H9 (cell line): Measurements from ENCODE around the gene RALY. TPM values are rescaled to one million over a fixed set of nuclear protein-coding genes. Genes with fewer than 3 reads are reported as not detected.

Source experiments
- DNase-seq: peaks from one replicate; pipeline ENCODE4 v3.0.0-alpha.2; 2017
- H2AFZ ChIP-seq: one replicate; pipeline ENCODE4 v1.6.1; 2013; ENCODE audit warnings: mild to moderate bottlenecking, low read length, control low read depth, moderate library complexity
- H2AK5ac ChIP-seq: 2 replicates; pipeline ENCODE4 v1.6.1; 2013; ENCODE audit warnings: low read length, control low read depth, mixed read lengths; ENCODE audit not compliant: insufficient read length
- H2BK120ac ChIP-seq: one replicate; pipeline ENCODE4 v1.6.1; 2013; ENCODE audit warnings: low read depth, mild to moderate bottlenecking, low read length, control low read depth, inconsistent platforms; ENCODE audit not compliant: poor library complexity, severe bottlenecking
- H2BK12ac ChIP-seq: 2 replicates; pipeline ENCODE4 v1.6.1; 2013; ENCODE audit warnings: low read length, control low read depth, mixed read lengths, low read depth; ENCODE audit not compliant: insufficient read length
- H2BK15ac ChIP-seq: 2 replicates; pipeline ENCODE4 v1.6.1; 2013; ENCODE audit warnings: low read depth, low read length, control low read depth
- H2BK20ac ChIP-seq: one replicate; pipeline ENCODE4 v1.6.1; 2013; ENCODE audit warnings: low read depth, mild to moderate bottlenecking, low read length, control low read depth, inconsistent platforms; ENCODE audit not compliant: poor library complexity, severe bottlenecking
- H2BK5ac ChIP-seq: 2 replicates; pipeline ENCODE4 v1.6.1; 2013; ENCODE audit warnings: low read length, control low read depth, mixed read lengths; ENCODE audit not compliant: insufficient read length
- H3K14ac ChIP-seq: 2 replicates; pipeline ENCODE4 v1.6.1; 2013; ENCODE audit warnings: low read length, control low read depth; ENCODE audit not compliant: insufficient read depth
- H3K18ac ChIP-seq: 2 replicates; pipeline ENCODE4 v1.6.1; 2013; ENCODE audit warnings: low read depth, mild to moderate bottlenecking, mixed read lengths, low read length, control low read depth; ENCODE audit not compliant: insufficient read length
- H3K23ac ChIP-seq: 2 replicates; pipeline ENCODE4 v1.6.1; 2013; ENCODE audit warnings: low read length, control low read depth, mixed read lengths, low read depth; ENCODE audit not compliant: insufficient read length
- H3K23me2 ChIP-seq: 2 replicates; pipeline ENCODE4 v1.6.1; 2013; ENCODE audit warnings: low read depth, mild to moderate bottlenecking, mixed read lengths, low read length, control low read depth; ENCODE audit not compliant: insufficient read length, poor library complexity, severe bottlenecking
- H3K27ac ChIP-seq: 2 replicates; pipeline ENCODE4 v1.5.1; 2013; ENCODE audit warnings: low read length, control low read depth, mixed read lengths, low read depth; ENCODE audit not compliant: insufficient read length
- H3K27me3 ChIP-seq: 2 replicates; pipeline ENCODE4 v1.6.1; 2013; ENCODE audit warnings: low read length, control low read depth, inconsistent platforms; ENCODE audit not compliant: insufficient read depth
- H3K4ac ChIP-seq: 2 replicates; pipeline ENCODE4 v1.6.1; 2013; ENCODE audit warnings: low read depth, mild to moderate bottlenecking, control low read depth, inconsistent platforms, low read length, moderate library complexity
- H3K4me1 ChIP-seq: 2 replicates; pipeline ENCODE4 v1.6.1; 2013; ENCODE audit warnings: low read length, control low read depth, inconsistent platforms; ENCODE audit not compliant: insufficient read depth
- H3K4me2 ChIP-seq: 2 replicates; pipeline ENCODE4 v1.6.1; 2013; ENCODE audit warnings: low read length, control low read depth, mixed read lengths; ENCODE audit not compliant: insufficient read length, insufficient read depth
- H3K56ac ChIP-seq: 2 replicates; pipeline ENCODE4 v1.6.1; 2013; ENCODE audit warnings: low read depth, mild to moderate bottlenecking, mixed read lengths, low read length, control low read depth; ENCODE audit not compliant: insufficient read length
- H3K79me1 ChIP-seq: 2 replicates; pipeline ENCODE4 v1.6.1; 2013; ENCODE audit warnings: low read depth, mild to moderate bottlenecking, moderate library complexity, low read length, control low read depth, inconsistent platforms; ENCODE audit not compliant: insufficient read depth, poor library complexity, severe bottlenecking
- H3K79me2 ChIP-seq: 2 replicates; pipeline ENCODE4 v1.6.1; 2013; ENCODE audit warnings: low read length, control low read depth, inconsistent platforms; ENCODE audit not compliant: insufficient read depth
- H3K9ac ChIP-seq: 2 replicates; pipeline ENCODE4 v1.6.1; 2013; ENCODE audit warnings: low read length, control low read depth, mixed read lengths; ENCODE audit not compliant: insufficient read length; ENCODE audit errors: extremely low read depth
- H3K9me3 ChIP-seq: one replicate; pipeline ENCODE4 v1.6.1; 2013; ENCODE audit warnings: low read depth, low read length, inconsistent platforms; ENCODE audit not compliant: control insufficient read depth
- H3T11ph ChIP-seq: one replicate; pipeline ENCODE4 v1.6.1; 2013; ENCODE audit warnings: mild to moderate bottlenecking, low read length, control low read depth, inconsistent platforms
- H4K20me1 ChIP-seq: one replicate; pipeline ENCODE4 v1.6.1; 2013; ENCODE audit not compliant: control insufficient read depth, insufficient read length, insufficient read depth
- H4K5ac ChIP-seq: 2 replicates; pipeline ENCODE4 v1.6.1; 2013; ENCODE audit warnings: low read depth, mild to moderate bottlenecking, mixed read lengths, low read length, control low read depth; ENCODE audit not compliant: insufficient read length
- H4K8ac ChIP-seq: replicated peaks from 2 replicates; pipeline ENCODE4 v1.6.1; 2013; ENCODE audit warnings: low read length, control low read depth, mixed read lengths, low read depth; ENCODE audit not compliant: insufficient read length
- H4K91ac ChIP-seq: 2 replicates; pipeline ENCODE4 v1.6.1; 2013; ENCODE audit warnings: low read depth, mild to moderate bottlenecking, moderate library complexity, mixed read lengths, low read length, control low read depth; ENCODE audit not compliant: insufficient read length
- H3K27ac Mint-ChIP-seq, 3 experiments: 2 replicates in 2 of 3; 3 replicates in 1 of 3; pipeline ENCODE4 v1.8.0; 2020 to 2021; ENCODE audit warnings: mixed read lengths in 3 of 3, mild to moderate bottlenecking in 1 of 3, moderate library complexity in 1 of 3
- H3K27me3 Mint-ChIP-seq: 2 replicates; pipeline ENCODE4 v1.8.0; 2021; ENCODE audit warnings: low read depth, mild to moderate bottlenecking, moderate library complexity, mixed read lengths
- H3K36me3 Mint-ChIP-seq, 3 experiments: 2 replicates in 2 of 3; 3 replicates in 1 of 3; pipeline ENCODE4 v1.8.0; 2020 to 2021; ENCODE audit warnings: low read depth in 3 of 3, mixed read lengths in 3 of 3; ENCODE audit not compliant: insufficient read depth in 1 of 3
- H3K4me1 Mint-ChIP-seq, 2 experiments: 2 replicates each; pipeline ENCODE4 v1.8.0; 2020; ENCODE audit warnings: mixed read lengths in 2 of 2
- H3K4me3 Mint-ChIP-seq, 2 experiments: 2 replicates in 1 of 2; 3 replicates in 1 of 2; pipeline ENCODE4 v1.8.0; 2020 to 2021; ENCODE audit warnings: mild to moderate bottlenecking in 2 of 2, mixed read lengths in 2 of 2, moderate library complexity in 1 of 2
- H3K9me3 Mint-ChIP-seq, 2 experiments: 2 replicates in 1 of 2; 3 replicates in 1 of 2; pipeline ENCODE4 v1.8.0; 2020; ENCODE audit warnings: mild to moderate bottlenecking in 2 of 2, mixed read lengths in 2 of 2, moderate library complexity in 1 of 2
- CTCF ChIP-seq: fragments of 200-600 bp; sonication (generic); conservative IDR thresholded peaks from 3 replicates; pipeline ENCODE4 v1.8.0; 2021; ENCODE audit warnings: antibody characterized with exemption, mild to moderate bottlenecking
- WGBS: extraction: QIAGEN DNeasy Blood & Tissue Kit; methylation state at CpG from one replicate; pipeline ENCODE4 v1.1.7; 2013; ENCODE audit warnings: missing lambda C conversion rate, low lambda C conversion rate, mixed read lengths; ENCODE audit not compliant: insufficient read length; ENCODE audit errors: extremely low coverage; 5-methylcytosine and 5-hydroxymethylcytosine counted together
- total RNA-seq: library from RNA; stranded (reverse); gene quantifications from 2 replicates; pipeline ENCODE4 v1.2.1, GENCODE V29; 2021

Gene RALY
- total RNA-seq, 1 experiment from 2014 or later = 199 TPM

DNA sequence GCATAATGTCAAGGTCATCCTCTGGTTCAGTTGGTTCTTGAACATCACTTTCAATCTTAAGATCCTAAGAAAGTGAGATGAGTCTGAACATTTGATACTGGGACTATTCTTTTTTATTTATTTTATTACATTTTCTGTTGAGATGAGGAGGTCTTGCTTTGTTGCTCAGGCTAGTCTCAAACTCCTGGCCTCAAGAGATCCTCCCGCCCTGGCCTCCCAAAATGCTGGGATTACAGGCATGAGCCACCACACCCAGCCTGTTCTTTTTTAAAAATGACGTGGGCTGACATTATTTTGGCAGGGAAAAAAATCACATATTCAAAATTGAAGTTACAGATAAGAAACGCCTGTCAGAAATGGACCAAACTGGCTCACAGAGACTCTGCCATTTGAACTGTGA, 104.9 kb downstream of the RALY start:
- Histone ChIP-seq H3K27me3 (no peaks in the 10 kb centered on the region), H2BK5ac (no peak overlapping the region), H2AFZ (no peak overlapping the region), H4K91ac (no peak overlapping the region), H2BK12ac (no peak overlapping the region), H3K14ac (no peak overlapping the region), H3K4ac (no peak overlapping the region), H3K56ac (no peak overlapping the region), H3K27ac (no peak overlapping the region), H2AK5ac (no peak overlapping the region), H2BK20ac (no peak overlapping the region), H3K4me1 (no peaks in the 10 kb centered on the region), H3K79me1 (no peaks in the 10 kb centered on the region), H3K9ac (no peak overlapping the region), H3K9me3 (no peaks in the 10 kb centered on the region), H4K8ac (no peak overlapping the region), H3K4me2 (no peak overlapping the region), H3K18ac (no peak overlapping the region), H4K20me1 (no peaks in the 10 kb centered on the region), H2BK120ac (no peak overlapping the region), H3K23ac (no peak overlapping the region), H3K23me2 (no peaks in the 10 kb centered on the region), H3K79me2 (no peaks in the 10 kb centered on the region; the same call in 1 of the 2 replicates), H3T11ph (no peak overlapping the region), H4K5ac (no peak overlapping the region), H2BK15ac (no peak overlapping the region)
- WGBS = no CpG with 5 or more reads among the region's 3 CpGs
- no peak for DNase-seq
- no peak overlapping the region for H3K27ac Mint-ChIP-seq
- H3K36me3 Mint-ChIP-seq = peaks cover 62 to 98% (median 94%) of the 10 kb centered on the region in 3 experiments
- no peak for TF ChIP-seq CTCF
- no peaks in the 10 kb centered on the region for H3K27me3 Mint-ChIP-seq
- H3K4me3 Mint-ChIP-seq = no peak overlapping the region
- no peaks in the 10 kb centered on the region for H3K4me1 Mint-ChIP-seq
- H3K9me3 Mint-ChIP-seq = no peaks in the 10 kb centered on the region
